Measurements from ENCODE around the gene CACNA2D3. TPM values are rescaled to one million over a fixed set of nuclear protein-coding genes. Genes with fewer than 3 reads are reported as not detected.

The CACNA2D3 gene
- total and polyA plus RNA-seq, 2 experiments from 2014 or later = 0.30 to 0.43 TPM

GRCh38 chr3:54653456-54654195 is 531.3 kb downstream of the CACNA2D3 start:
- TF ChIP-seq EZH2phosphoT487 (IDR thresholded peaks at IDR 0.05; ENCODE audit: insufficient read depth, low read depth) = no peak
- TF ChIP-seq EZH2 (IDR thresholded peaks at IDR 0.05; ENCODE audit: insufficient read depth, poor library complexity, severe bottlenecking) = no peak
- Histone ChIP-seq H3K9me2 (ENCODE audit: insufficient read depth) (no peaks in the 10 kb centered on the region), H3K4me3 (no peak overlapping the region), H3K9me3 (ENCODE audit: low read depth) (no peaks in the 10 kb centered on the region), H2AFZ (no peak overlapping the region), H3K4me1 (ENCODE audit: insufficient read depth) (no peaks in the 10 kb centered on the region), H3K9ac (no peak overlapping the region), H4K20me1 (ENCODE audit: insufficient read depth) (no peaks in the 10 kb centered on the region), H3F3A (ENCODE audit: insufficient read depth) (no peaks in the 10 kb centered on the region), H3K79me2 (ENCODE audit: insufficient read depth) (no peaks in the 10 kb centered on the region), H3K27me3 (replicated peaks; ENCODE audit: insufficient read depth) (no peaks in the 10 kb centered on the region), H3K36me3 (ENCODE audit: low read depth) (no peaks in the 10 kb centered on the region), H3K4me2 (ENCODE audit: unreplicated experiment) (no peak overlapping the region), H3K27ac (no peak overlapping the region)
- no peak for DNase-seq
- in situ Hi-C loops (cut with MboI) = no loop called here
- WGBS, 2 experiments (ENCODE audit: low coverage in 1 of 2, low lambda C conversion rate in 2 of 2, missing lambda C conversion rate in 2 of 2) = 13 to 21% methylated on average over 6 of the region's 6 CpGs

GRCh38 chr3:54654776-54655175 is 532.4 kb downstream of the CACNA2D3 start:
- H3K9ac ChIP-seq = no peak overlapping the region
- no peaks in the 10 kb centered on the region for H3K9me2 ChIP-seq (ENCODE audit: insufficient read depth)
- H3F3A ChIP-seq (ENCODE audit: insufficient read depth) = no peaks in the 10 kb centered on the region
- H3K27me3 ChIP-seq (replicated peaks; ENCODE audit: insufficient read depth) = no peaks in the 10 kb centered on the region
- in situ Hi-C loops (cut with MboI) = no loop called here
- no peaks in the 10 kb centered on the region for H3K4me1 ChIP-seq (ENCODE audit: insufficient read depth)
- WGBS, 2 experiments (ENCODE audit: low coverage in 1 of 2, low lambda C conversion rate in 2 of 2, missing lambda C conversion rate in 2 of 2) = 52 to 57% methylated on average over 4 of the region's 4 CpGs
- H3K36me3 ChIP-seq (ENCODE audit: low read depth) = no peaks in the 10 kb centered on the region
- H3K4me2 ChIP-seq (ENCODE audit: unreplicated experiment) = no peak overlapping the region
- no peaks in the 10 kb centered on the region for H4K20me1 ChIP-seq (ENCODE audit: insufficient read depth)
- no peak for TF ChIP-seq EZH2 (IDR thresholded peaks at IDR 0.05; ENCODE audit: insufficient read depth, poor library complexity, severe bottlenecking)
- no peak for TF ChIP-seq EZH2phosphoT487 (IDR thresholded peaks at IDR 0.05; ENCODE audit: insufficient read depth, low read depth)
- no peak for DNase-seq
- H2AFZ ChIP-seq = no peak overlapping the region
- no peaks in the 10 kb centered on the region for H3K9me3 ChIP-seq (ENCODE audit: low read depth)
- H3K79me2 ChIP-seq (ENCODE audit: insufficient read depth) = no peaks in the 10 kb centered on the region
- no peak overlapping the region for H3K27ac ChIP-seq
- no peak overlapping the region for H3K4me3 ChIP-seq

DNA sequence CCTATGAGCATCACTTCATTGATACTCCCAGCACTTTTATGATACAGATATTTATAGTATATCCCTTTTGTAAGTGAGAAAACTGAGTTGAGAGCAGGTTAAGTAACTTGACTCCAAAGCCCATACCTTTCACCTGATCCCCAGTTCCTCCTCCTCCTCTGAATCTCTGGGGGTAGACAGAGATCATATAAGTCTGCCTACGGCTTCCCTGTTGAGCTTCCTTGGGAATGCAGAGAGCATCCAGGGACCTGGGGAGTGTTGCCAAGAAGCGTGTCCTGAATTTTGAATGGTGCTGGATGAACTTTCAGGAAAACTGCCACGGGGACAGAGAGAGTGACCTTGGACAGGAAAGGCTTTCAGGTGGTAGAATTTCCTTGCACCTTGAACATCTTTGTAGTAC is 537.0 kb downstream of the CACNA2D3 start:
- Histone ChIP-seq H2AFZ (no peak overlapping the region), H3K9ac (no peak overlapping the region), H3K4me2 (ENCODE audit: unreplicated experiment) (no peak overlapping the region), H3K9me3 (ENCODE audit: low read depth) (no peaks in the 10 kb centered on the region), H4K20me1 (ENCODE audit: insufficient read depth) (no peaks in the 10 kb centered on the region), H3K27ac (no peak overlapping the region), H3K9me2 (ENCODE audit: insufficient read depth) (no peaks in the 10 kb centered on the region), H3K27me3 (replicated peaks; ENCODE audit: insufficient read depth) (no peaks in the 10 kb centered on the region), H3K4me1 (ENCODE audit: insufficient read depth) (no peaks in the 10 kb centered on the region), H3K79me2 (ENCODE audit: insufficient read depth) (no peaks in the 10 kb centered on the region), H3F3A (ENCODE audit: insufficient read depth) (no peaks in the 10 kb centered on the region), H3K4me3 (no peak overlapping the region), H3K36me3 (ENCODE audit: low read depth) (no peaks in the 10 kb centered on the region)
- in situ Hi-C loops (cut with MboI) = no loop called here
- no peak for DNase-seq
- WGBS, 2 experiments (ENCODE audit: low coverage in 1 of 2, low lambda C conversion rate in 2 of 2, missing lambda C conversion rate in 2 of 2) = 43 to 68% methylated on average over 3 of the region's 3 CpGs
- TF ChIP-seq EZH2phosphoT487 (IDR thresholded peaks at IDR 0.05; ENCODE audit: insufficient read depth, low read depth) (no peak), EZH2 (IDR thresholded peaks at IDR 0.05; ENCODE audit: insufficient read depth, poor library complexity, severe bottlenecking) (no peak)

DNA sequence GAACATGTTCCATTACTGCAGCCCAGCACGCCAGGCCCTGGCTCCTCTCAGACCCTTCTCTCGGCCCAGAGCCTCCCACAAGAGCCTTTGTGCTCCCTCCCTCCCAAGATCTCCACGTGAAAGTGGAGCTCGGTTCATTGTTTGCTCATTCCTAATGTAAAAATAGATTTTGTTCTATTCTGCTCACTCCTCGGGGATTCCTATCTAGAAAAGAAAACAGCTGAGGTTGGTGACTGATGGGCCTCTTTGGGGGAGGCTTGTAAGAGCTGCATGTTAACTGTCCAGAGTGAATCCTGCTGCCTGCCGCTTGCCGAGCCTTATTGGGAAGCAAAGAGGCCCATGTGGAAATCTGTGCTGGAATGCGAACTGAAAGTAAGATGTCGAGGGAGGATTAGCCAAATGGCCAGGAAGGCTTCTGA is 538.4 kb downstream of the CACNA2D3 start:
- no peaks in the 10 kb centered on the region for H3K9me3 ChIP-seq (ENCODE audit: low read depth)
- H3K4me3 ChIP-seq = no peak overlapping the region
- no peaks in the 10 kb centered on the region for H3F3A ChIP-seq (ENCODE audit: insufficient read depth)
- H3K79me2 ChIP-seq (ENCODE audit: insufficient read depth) = no peaks in the 10 kb centered on the region
- in situ Hi-C loops (cut with MboI) = no loop called here
- DNase-seq = peak; percentile 8
- TF ChIP-seq EZH2phosphoT487 (IDR thresholded peaks at IDR 0.05; ENCODE audit: insufficient read depth, low read depth) = no peak
- no peak for TF ChIP-seq EZH2 (IDR thresholded peaks at IDR 0.05; ENCODE audit: insufficient read depth, poor library complexity, severe bottlenecking)
- 18 to 19% methylated on average over 9 of the region's 9 CpGs for WGBS, 2 experiments (ENCODE audit: low coverage in 1 of 2, low lambda C conversion rate in 2 of 2, missing lambda C conversion rate in 2 of 2)
- no peaks in the 10 kb centered on the region for H3K4me1 ChIP-seq (ENCODE audit: insufficient read depth)
- H2AFZ ChIP-seq = no peak overlapping the region
- H3K27ac ChIP-seq = no peak overlapping the region
- no peaks in the 10 kb centered on the region for H3K27me3 ChIP-seq (replicated peaks; ENCODE audit: insufficient read depth)
- H3K4me2 ChIP-seq (ENCODE audit: unreplicated experiment) = no peak overlapping the region
- no peaks in the 10 kb centered on the region for H3K9me2 ChIP-seq (ENCODE audit: insufficient read depth)
- no peaks in the 10 kb centered on the region for H4K20me1 ChIP-seq (ENCODE audit: insufficient read depth)
- no peaks in the 10 kb centered on the region for H3K36me3 ChIP-seq (ENCODE audit: low read depth)
- no peak overlapping the region for H3K9ac ChIP-seq
